ENCODE measurements around the gene SREBF1. TPM values are rescaled to one million over a fixed set of nuclear protein-coding genes. Genes with fewer than 3 reads are reported as not detected.
A peak's percentile ranks its signal among the peaks of the same experiment; 100 is the strongest.

Gene SREBF1
- total RNA-seq, 2 donors from 2014 or later, result 55.8 to 73.5 TPM

- no peaks in the 10 kb centered on the region for H3K36me3 Mint-ChIP-seq
- ATAC-seq, result no peak
- no peak for DNase-seq (ENCODE audit: low spot score)
- peaks cover 0 to 3% of the 10 kb centered on the region in 2 donors for H3K27me3 Mint-ChIP-seq
- H3K4me3 Mint-ChIP-seq, result no peak overlapping the region
- H3K4me1 Mint-ChIP-seq (ENCODE audit: low read depth in 2 of 2), result peaks cover 13 to 16% of the 10 kb centered on the region in 2 donors
- H3K9me3 Mint-ChIP-seq, result no peaks in the 10 kb centered on the region
- H3K27ac Mint-ChIP-seq, result no peak overlapping the region
Measured at GRCh38 chr17:17780922-17781590, 55.7 kb downstream of the SREBF1 start.

GRCh38 chr17:17779015-17779611 lies 57.7 kb downstream of the SREBF1 start:
- ATAC-seq (no peak), DNase-seq (ENCODE audit: low spot score) (no peak)
- no peaks in the 10 kb centered on the region for H3K36me3 Mint-ChIP-seq
- peaks cover 0 to 3% of the 10 kb centered on the region in 2 donors for H3K27me3 Mint-ChIP-seq
- H3K4me3 Mint-ChIP-seq, result no peak overlapping the region
- no peaks in the 10 kb centered on the region for H3K9me3 Mint-ChIP-seq
- H3K4me1 Mint-ChIP-seq (ENCODE audit: low read depth in 2 of 2), result peaks cover 5 to 7% of the 10 kb centered on the region in 2 donors
- H3K27ac Mint-ChIP-seq, result no peak overlapping the region

DNA sequence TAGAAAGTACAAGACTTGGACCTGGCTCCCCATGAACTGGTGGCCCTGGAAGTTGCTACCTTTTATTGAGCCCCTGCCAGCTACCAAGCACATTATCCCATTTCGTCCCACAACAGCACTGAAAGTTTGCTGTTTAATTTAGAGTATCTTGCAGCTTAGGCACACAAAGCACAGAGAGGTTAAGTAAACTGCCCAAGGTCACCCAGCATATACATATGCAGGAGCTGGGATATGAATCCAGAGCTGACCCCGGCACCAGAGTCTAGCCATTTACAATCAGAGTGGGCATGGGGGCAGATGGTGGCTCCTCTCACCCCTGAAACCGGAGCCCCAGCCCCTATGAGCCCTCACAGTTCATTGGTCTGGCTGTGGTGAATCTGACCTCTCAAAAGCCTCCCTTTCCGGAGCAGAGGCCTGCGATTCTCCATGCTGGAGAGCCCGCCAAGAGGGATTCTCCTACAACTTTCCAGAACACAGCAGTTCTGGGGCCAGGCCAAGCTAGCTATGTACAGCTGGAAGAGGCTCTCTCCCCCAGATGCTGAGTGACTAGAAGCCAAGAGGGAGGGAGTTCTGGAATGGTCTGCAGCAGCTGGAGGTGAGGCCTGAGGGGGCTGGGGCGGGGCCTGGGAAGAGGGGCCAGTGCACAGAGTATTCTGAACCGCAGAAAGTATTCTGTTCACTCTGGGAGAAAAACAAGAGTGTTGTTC lies 58.3 kb downstream of the SREBF1 start:
- H3K27ac Mint-ChIP-seq, result no peak overlapping the region
- ATAC-seq, result no peak
- peaks cover 3 to 5% of the 10 kb centered on the region in 2 donors for H3K4me1 Mint-ChIP-seq (ENCODE audit: low read depth in 2 of 2)
- no peaks in the 10 kb centered on the region for H3K9me3 Mint-ChIP-seq
- H3K36me3 Mint-ChIP-seq, result no peaks in the 10 kb centered on the region
- H3K4me3 Mint-ChIP-seq, result no peak overlapping the region
- no peak for DNase-seq (ENCODE audit: low spot score)
- peaks cover 0 to 3% of the 10 kb centered on the region in 2 donors for H3K27me3 Mint-ChIP-seq

DNA sequence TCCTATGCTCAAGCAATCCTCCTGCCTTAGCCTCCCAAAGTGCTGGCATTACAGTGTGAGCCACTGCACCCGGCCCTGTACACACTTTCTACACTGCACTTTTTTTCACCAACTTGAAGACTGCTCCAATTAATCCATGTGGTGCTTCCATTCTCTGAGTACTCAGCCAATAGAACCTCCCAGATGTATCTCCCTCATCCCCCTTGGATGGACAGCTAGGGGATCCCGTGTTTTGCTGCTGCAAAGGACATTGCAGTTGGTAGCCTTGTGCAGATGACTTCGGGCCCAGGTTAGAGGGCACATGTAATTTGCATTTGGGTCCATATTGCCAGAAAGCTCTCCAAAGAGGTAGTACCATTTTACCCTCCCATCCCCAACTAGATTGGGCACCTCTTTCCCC lies 59.9 kb downstream of the SREBF1 start:
- DNase-seq (ENCODE audit: low spot score) (no peak), ATAC-seq (no peak)
- Mint-ChIP-seq H3K27ac (no peak overlapping the region), H3K36me3 (no peaks in the 10 kb centered on the region), H3K9me3 (no peaks in the 10 kb centered on the region), H3K4me3 (no peak overlapping the region), H3K4me1 (ENCODE audit: low read depth in 2 of 2) (peaks cover 12% of the 10 kb centered on the region in 2 donors), H3K27me3 (peaks cover 0 to 3% of the 10 kb centered on the region in 2 donors)

DNA sequence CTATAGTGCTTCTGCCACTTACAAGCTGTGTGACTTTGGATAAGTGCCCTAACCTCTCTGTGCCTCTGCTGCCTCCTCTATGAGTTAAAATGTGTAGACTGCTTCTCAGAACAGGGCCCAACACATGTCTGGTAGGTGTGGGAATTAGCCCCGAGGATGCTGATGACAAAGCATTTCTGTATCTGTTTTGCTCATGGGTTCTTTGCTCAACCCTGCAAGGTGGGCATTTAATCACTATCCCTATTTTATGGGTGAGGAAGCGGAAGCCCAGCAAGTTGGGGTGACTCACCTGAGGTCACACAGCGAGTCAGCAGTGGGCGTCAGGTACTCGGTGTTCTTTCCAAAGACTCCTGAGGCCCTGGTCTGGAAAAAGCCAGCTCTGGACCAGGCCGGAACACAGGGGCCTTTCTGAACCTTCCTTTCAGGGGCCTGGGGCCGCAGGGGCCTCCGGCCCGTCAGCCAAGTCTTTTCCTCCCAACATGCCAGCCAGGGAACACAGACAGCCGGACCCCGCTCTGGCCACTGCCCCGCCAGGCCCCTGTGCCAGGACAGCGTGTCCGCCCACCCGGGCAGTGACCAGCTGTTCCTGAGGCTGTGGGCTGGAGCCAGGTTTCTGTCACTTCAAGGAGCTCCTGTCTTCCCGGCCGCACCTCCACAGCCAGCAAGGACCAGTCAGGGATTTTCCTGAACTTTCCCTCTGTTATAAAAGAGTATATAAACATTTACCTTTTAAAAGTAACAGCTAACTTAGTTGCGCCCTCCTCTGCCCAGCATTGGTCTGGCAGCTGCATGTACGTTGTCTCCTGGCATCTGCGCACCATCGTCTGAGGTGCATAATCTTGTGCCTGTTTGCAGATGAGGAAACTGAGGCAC lies 62.5 kb downstream of the SREBF1 start:
- H3K27me3 Mint-ChIP-seq, result no peaks in the 10 kb centered on the region
- no peak for DNase-seq (ENCODE audit: low spot score)
- no peak overlapping the region for H3K4me3 Mint-ChIP-seq
- no peaks in the 10 kb centered on the region for H3K9me3 Mint-ChIP-seq
- H3K27ac Mint-ChIP-seq, result no peak overlapping the region
- ATAC-seq, result no peak
- no peaks in the 10 kb centered on the region for H3K36me3 Mint-ChIP-seq
- H3K4me1 Mint-ChIP-seq (ENCODE audit: low read depth in 2 of 2), result peaks cover 8 to 14% of the 10 kb centered on the region in 2 donors

DNA sequence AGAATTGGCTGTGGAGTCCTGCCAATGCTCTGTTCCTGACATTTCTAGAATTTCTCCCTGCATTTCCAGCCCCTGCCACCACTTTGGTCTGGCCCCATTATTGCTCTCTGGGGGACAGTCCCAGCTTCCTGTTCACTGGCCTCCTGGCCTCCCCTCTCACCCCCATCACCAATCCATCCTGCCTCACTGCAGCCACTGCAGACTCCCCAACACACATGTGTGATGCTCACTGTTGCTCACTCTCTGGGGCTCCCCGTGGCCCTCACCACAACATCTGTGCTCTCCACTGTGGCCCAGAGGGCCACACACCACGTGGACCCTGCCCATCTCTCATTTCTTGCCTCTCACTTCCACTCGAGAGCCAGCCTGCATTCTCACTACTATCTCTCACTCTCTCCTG lies 64.6 kb downstream of the SREBF1 start:
- DNase-seq (ENCODE audit: low spot score) (no peak), ATAC-seq (no peak)
- no peak overlapping the region for H3K27ac Mint-ChIP-seq
- H3K4me3 Mint-ChIP-seq, result no peak overlapping the region
- H3K9me3 Mint-ChIP-seq, result no peaks in the 10 kb centered on the region
- no peaks in the 10 kb centered on the region for H3K36me3 Mint-ChIP-seq
- H3K27me3 Mint-ChIP-seq, result no peaks in the 10 kb centered on the region
- H3K4me1 Mint-ChIP-seq (ENCODE audit: low read depth in 2 of 2), result peaks cover 8 to 25% of the 10 kb centered on the region in 2 donors

GRCh38 chr17:17771498-17772201 lies 65.1 kb downstream of the SREBF1 start:
- Mint-ChIP-seq H3K36me3 (no peaks in the 10 kb centered on the region), H3K27ac (no peak overlapping the region), H3K27me3 (no peaks in the 10 kb centered on the region), H3K4me1 (ENCODE audit: low read depth in 2 of 2) (peaks cover 8 to 30% of the 10 kb centered on the region in 2 donors), H3K4me3 (no peak overlapping the region), H3K9me3 (no peaks in the 10 kb centered on the region)
- DNase-seq (ENCODE audit: low spot score) (no peak), ATAC-seq (no peak)

GRCh38 chr17:17770632-17771044 lies 66.1 kb downstream of the SREBF1 start:
- Mint-ChIP-seq H3K4me1 (ENCODE audit: low read depth in 2 of 2) (peaks cover 8 to 39% of the 10 kb centered on the region in 2 donors), H3K27me3 (no peaks in the 10 kb centered on the region), H3K9me3 (no peaks in the 10 kb centered on the region), H3K4me3 (no peak overlapping the region), H3K27ac (no peak overlapping the region), H3K36me3 (no peaks in the 10 kb centered on the region)
- ATAC-seq, result no peak
- no peak for DNase-seq (ENCODE audit: low spot score)

DNA sequence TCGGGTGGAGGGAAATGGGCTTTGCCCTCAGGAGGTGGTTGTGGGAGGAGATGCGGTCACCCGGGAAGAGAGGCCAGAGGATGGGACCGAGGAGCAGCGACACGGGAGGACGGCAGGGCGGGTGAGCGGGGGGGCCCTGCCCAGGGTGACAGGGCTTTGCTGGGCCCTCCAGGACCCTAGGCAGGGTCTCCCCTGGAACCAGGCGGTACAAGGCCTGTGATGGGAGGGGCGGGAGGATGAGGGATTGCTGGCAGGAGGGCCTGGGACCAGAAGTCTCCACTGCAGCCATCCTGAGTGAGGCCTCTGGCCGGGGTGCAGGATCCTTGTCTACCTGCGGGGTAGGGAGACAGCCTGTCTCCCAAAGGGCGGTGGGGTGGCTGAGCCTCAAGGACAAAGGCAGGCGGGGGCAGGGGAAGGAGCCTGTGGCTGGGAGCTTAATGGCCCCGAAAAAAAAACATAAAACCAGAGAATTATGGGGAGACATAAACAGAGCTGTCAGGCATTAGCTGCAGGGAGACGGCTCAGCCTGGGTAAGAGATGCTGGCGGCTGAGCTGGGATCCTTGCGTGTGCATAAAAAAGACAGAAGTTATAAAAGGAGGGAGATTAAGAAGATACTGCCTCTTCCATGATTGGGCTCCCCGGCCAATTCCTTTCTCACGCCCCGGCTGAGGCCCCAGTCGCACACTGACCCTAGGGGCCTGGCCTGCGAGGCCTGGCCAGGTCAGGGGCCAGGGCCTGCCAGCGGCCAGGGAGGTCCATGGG lies 66.7 kb downstream of the SREBF1 start:
- Mint-ChIP-seq H3K9me3 (no peaks in the 10 kb centered on the region), H3K27ac (no peak overlapping the region), H3K4me3 (no peak overlapping the region), H3K27me3 (no peaks in the 10 kb centered on the region), H3K4me1 (ENCODE audit: low read depth in 2 of 2) (peaks cover 8 to 45% of the 10 kb centered on the region in 2 donors), H3K36me3 (no peaks in the 10 kb centered on the region)
- ATAC-seq (no peak), DNase-seq (ENCODE audit: low spot score) (no peak)

GRCh38 chr17:17768424-17769088 lies 68.2 kb downstream of the SREBF1 start:
- Mint-ChIP-seq H3K4me1 (ENCODE audit: low read depth in 2 of 2) (peaks cover 15 to 54% of the 10 kb centered on the region in 2 donors), H3K27me3 (no peaks in the 10 kb centered on the region), H3K27ac (peak overlapping the region in 1 of 2 donors; percentile 26), H3K4me3 (no peak overlapping the region), H3K36me3 (no peaks in the 10 kb centered on the region), H3K9me3 (no peaks in the 10 kb centered on the region)
- ATAC-seq, result no peak
- no peak for DNase-seq (ENCODE audit: low spot score)

GRCh38 chr17:17767887-17768418 lies 68.8 kb downstream of the SREBF1 start:
- no peaks in the 10 kb centered on the region for H3K27me3 Mint-ChIP-seq
- no peak overlapping the region for H3K4me3 Mint-ChIP-seq
- ATAC-seq (no peak), DNase-seq (ENCODE audit: low spot score) (no peak)
- peak overlapping the region in 1 of 2 donors; percentile 26 for H3K27ac Mint-ChIP-seq
- H3K4me1 Mint-ChIP-seq (ENCODE audit: low read depth in 2 of 2), result peaks cover 16 to 59% of the 10 kb centered on the region in 2 donors
- H3K9me3 Mint-ChIP-seq, result no peaks in the 10 kb centered on the region
- H3K36me3 Mint-ChIP-seq, result no peaks in the 10 kb centered on the region
